Esophagus squamous epithelium (tissue), 5 donors: Measurements from ENCODE around the gene MRPL57. TPM values are rescaled to one million over a fixed set of nuclear protein-coding genes. Genes with fewer than 3 reads are reported as not detected.

Experiments
- DNase-seq: peaks from one replicate; lab custom pipeline; 2025; lab: John Stamatoyannopoulos, UW
- H3K27ac ChIP-seq, 4 donors: fragments of 200-600 bp; sonication (generic); one replicate each; pipeline ENCODE4 v1.5.1; 2016 to 2019; ENCODE audit warnings: mild to moderate bottlenecking in 1 of 4
- H3K27me3 ChIP-seq, 4 donors: fragments of 200-600 bp; sonication (generic); 1 replicate in 3 of 4; 2 replicates in 1 of 4; pipeline versions ENCODE4 v1.5.1 to v1.6.0; 2017 to 2021; ENCODE audit warnings: antibody characterized with exemption in 1 of 4
- H3K36me3 ChIP-seq, 3 donors: fragments of 200-600 bp; sonication (generic); one replicate each; pipeline ENCODE4 v1.5.1; 2016 to 2019
- H3K4me1 ChIP-seq, 3 donors: fragments of 200-600 bp; sonication (generic); one replicate each; pipeline ENCODE4 v1.5.1; 2017 to 2019
- H3K4me3 ChIP-seq, 4 donors: fragments of 200-600 bp; sonication (generic); 1 replicate in 3 of 4; 2 replicates in 1 of 4; pipeline ENCODE4 v1.5.1; 2016 to 2019; ENCODE audit warnings: mild to moderate bottlenecking in 2 of 4, moderate library complexity in 1 of 4
- H3K9me3 ChIP-seq, 3 donors: fragments of 200-600 bp; sonication (generic); one replicate each; pipeline ENCODE4 v1.5.1; 2016 to 2019
- POLR2A ChIP-seq, 4 donors: fragments of 450-650 bp; IDR thresholded peaks; one replicate each; pipeline ENCODE4 v1.6.1; 2017; ENCODE audit warnings: antibody characterized with exemption in 4 of 4, mild to moderate bottlenecking in 4 of 4, moderate library complexity in 3 of 4
- WGBS, 2 donors: methylation state at CpG; one replicate each; pipeline ENCODE4 v1.1.5; 2018; 5-methylcytosine and 5-hydroxymethylcytosine counted together
- intact Hi-C: fragments of 100-400 bp; cut with DNase I; formaldehyde crosslinking; loops from one replicate; pipeline ENCODE4 v1.15.0; 2022
- small RNA-seq, 4 donors: library from RNA; depleted of rRNA; stranded (forward); fragments of <200 nt; gene quantifications; one replicate each; pipeline ENCODE3, GENCODE V24; 2016
- total RNA-seq, 4 donors: library from RNA; depleted of rRNA; stranded (reverse); fragments of >200 nt; gene quantifications; one replicate each; pipeline ENCODE4 v1.1.0, GENCODE V29; 2016
- TF ChIP-seq, protein P1 (sequence below), 6 experiments: fragments of 450-650 bp in 4 of 6; fragments of 200-600 bp in 2 of 6; sonication (generic) in 2 of 6; IDR thresholded peaks; one replicate each; pipeline ENCODE4 v1.5.1; 2016 to 2019; ENCODE audit warnings: antibody characterized with exemption in 6 of 6, mild to moderate bottlenecking in 4 of 6, moderate library complexity in 4 of 6
- donor health status: DM: yes; HTN: yes; CAD: no.

The MRPL57 gene
- total RNA-seq, 4 donors from 2014 or later = 26.2 to 38.6 (median 30.8) TPM

DNA sequence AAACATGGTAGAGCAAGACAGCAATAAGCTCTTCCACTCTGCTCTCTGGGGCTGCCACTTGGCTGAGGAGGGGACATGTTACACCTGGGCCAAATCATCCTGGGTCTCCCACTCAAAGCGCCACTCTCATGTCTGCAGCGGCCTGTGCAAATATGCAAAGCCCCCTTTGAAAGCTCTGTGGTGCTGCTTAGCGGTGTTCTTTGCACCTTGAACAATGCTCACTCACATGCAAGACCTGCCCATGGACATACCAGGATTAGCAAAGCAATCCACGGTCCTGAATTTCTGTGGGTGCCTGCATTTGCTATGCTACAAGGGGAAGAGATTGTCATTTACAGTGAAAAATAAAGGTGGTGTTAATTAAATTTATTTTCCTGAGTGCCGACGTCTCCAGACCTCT, 48.6 kb downstream of the MRPL57 start:
- Histone ChIP-seq H3K4me1 (no peaks in the 10 kb centered on the region), H3K27me3 (peaks cover 0 to 10% (median 0%) of the 10 kb centered on the region in 4 donors), H3K9me3 (peaks cover 0 to 12% (median 5%) of the 10 kb centered on the region in 3 donors), H3K36me3 (no peaks in the 10 kb centered on the region), H3K4me3 (no peak overlapping the region), H3K27ac (no peak overlapping the region)
- TF ChIP-seq POLR2A (IDR thresholded peaks at IDR 0.05) = no peak
- TF ChIP-seq, protein P1, sequence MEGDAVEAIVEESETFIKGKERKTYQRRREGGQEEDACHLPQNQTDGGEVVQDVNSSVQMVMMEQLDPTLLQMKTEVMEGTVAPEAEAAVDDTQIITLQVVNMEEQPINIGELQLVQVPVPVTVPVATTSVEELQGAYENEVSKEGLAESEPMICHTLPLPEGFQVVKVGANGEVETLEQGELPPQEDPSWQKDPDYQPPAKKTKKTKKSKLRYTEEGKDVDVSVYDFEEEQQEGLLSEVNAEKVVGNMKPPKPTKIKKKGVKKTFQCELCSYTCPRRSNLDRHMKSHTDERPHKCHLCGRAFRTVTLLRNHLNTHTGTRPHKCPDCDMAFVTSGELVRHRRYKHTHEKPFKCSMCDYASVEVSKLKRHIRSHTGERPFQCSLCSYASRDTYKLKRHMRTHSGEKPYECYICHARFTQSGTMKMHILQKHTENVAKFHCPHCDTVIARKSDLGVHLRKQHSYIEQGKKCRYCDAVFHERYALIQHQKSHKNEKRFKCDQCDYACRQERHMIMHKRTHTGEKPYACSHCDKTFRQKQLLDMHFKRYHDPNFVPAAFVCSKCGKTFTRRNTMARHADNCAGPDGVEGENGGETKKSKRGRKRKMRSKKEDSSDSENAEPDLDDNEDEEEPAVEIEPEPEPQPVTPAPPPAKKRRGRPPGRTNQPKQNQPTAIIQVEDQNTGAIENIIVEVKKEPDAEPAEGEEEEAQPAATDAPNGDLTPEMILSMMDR (IDR thresholded peaks at IDR 0.05) = no peak
- intact Hi-C loops = no loop called here
- WGBS, 2 donors = 58 to 63% methylated on average over 4 to 6 of the region's 6 CpGs
- DNase-seq = no peak

- DNase-seq = no peak
- Histone ChIP-seq H3K27ac (no peak overlapping the region), H3K4me3 (no peak overlapping the region), H3K4me1 (no peaks in the 10 kb centered on the region), H3K27me3 (peaks cover 0 to 10% (median 0%) of the 10 kb centered on the region in 4 donors), H3K9me3 (peaks cover 0 to 12% (median 5%) of the 10 kb centered on the region in 3 donors), H3K36me3 (no peaks in the 10 kb centered on the region)
- TF ChIP-seq POLR2A (IDR thresholded peaks at IDR 0.05) = no peak
- TF ChIP-seq, protein P1 (IDR thresholded peaks at IDR 0.05) = no peak
- intact Hi-C loops = no loop called here
- WGBS, 2 donors = 82 to 92% methylated on average over 17 of the region's 17 CpGs
Measured at GRCh38 chr13:21225841-21226581, 49.6 kb downstream of the MRPL57 start.

- TF ChIP-seq POLR2A (IDR thresholded peaks at IDR 0.05) = no peak
- TF ChIP-seq, protein P1 (IDR thresholded peaks at IDR 0.05) = no peak
- Histone ChIP-seq H3K4me3 (no peak overlapping the region), H3K36me3 (no peaks in the 10 kb centered on the region), H3K9me3 (no peaks in the 10 kb centered on the region), H3K4me1 (no peaks in the 10 kb centered on the region), H3K27me3 (peaks cover 0 to 6% (median 0%) of the 10 kb centered on the region in 4 donors), H3K27ac (no peak overlapping the region)
- intact Hi-C loops = no loop called here
- no peak for DNase-seq
- WGBS, 2 donors = 86 to 93% methylated on average over 7 of the region's 7 CpGs
Measured at GRCh38 chr13:21227917-21228316, 51.5 kb downstream of the MRPL57 start.

Small RNA genes lying within 50 kb of the gene (small RNA-seq; reads per million reads assigned to genes)
- gene AL158032.1 (0 reads per million in 4 donors), gene RF00086 (0 to 0.15 (median 0) reads per million in 4 donors)

Other genes starting within 250 kb of the MRPL57 start
- gene LATS2, start 115.1 kb upstream of the MRPL57 start, total RNA-seq = 10 to 100 TPM in 2 of 4 donors, 1 to 10 TPM in 2; 7.7 to 18.9 (median 10.7) TPM
- 10 to 100 TPM; 53.5 to 67.3 (median 59.4) TPM for gene SAP18, start 36.5 kb upstream of the MRPL57 start, total RNA-seq
- gene SKA3, start 106 bp upstream of the MRPL57 start, total RNA-seq = 10 to 100 TPM in 2 of 4 donors, 1 to 10 TPM in 2; 3.4 to 20.8 (median 7.9) TPM